Cardiac fibroblast (primary cell): Measurements from ENCODE around the gene RAB5IF.

Experiments used
- DNase-seq, 2 donors: peaks; one replicate each; pipeline versions ENCODE4 v3.0.0 to v3.0.0-alpha.2; 2010; ENCODE audit warnings: low read depth in 2 of 2
- H3K4me3 ChIP-seq, 2 donors: replicated peaks in 1 of 2; 1 replicate in 1 of 2; 2 replicates in 1 of 2; pipeline ENCODE4 v1.5.1; 2011; ENCODE audit warnings: low read depth in 2 of 2, low read length in 2 of 2, mild to moderate bottlenecking in 2 of 2, moderate library complexity in 1 of 2
- CTCF ChIP-seq: IDR thresholded peaks from one replicate; pipeline ENCODE4 v1.5.1; 2011; ENCODE audit warnings: low read depth, mild to moderate bottlenecking, low read length, inconsistent platforms

Gene RAB5IF

DNA sequence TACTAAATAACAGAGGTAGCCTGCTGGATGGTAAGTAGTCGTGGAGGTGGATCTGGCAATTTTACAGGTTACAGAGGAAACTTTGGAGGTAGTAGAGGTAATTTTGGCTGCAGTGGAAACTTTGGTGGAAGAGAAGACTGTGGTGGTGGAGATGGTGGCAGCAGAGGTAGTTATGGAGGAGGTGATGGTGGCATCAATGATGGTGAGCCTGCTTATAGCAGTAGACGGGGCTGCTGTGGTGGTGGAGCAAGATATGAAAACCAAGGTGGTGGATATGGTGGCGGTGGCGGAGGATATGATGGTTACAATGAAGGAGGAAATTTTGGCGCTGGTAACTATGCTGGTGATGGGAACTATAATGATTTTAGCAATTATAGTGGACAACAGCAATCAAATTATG lies 15.3 kb downstream of the RAB5IF start:
- DNase-seq = no peak
- TF ChIP-seq CTCF = no peak
- H3K4me3 ChIP-seq = no peak overlapping the region

DNA sequence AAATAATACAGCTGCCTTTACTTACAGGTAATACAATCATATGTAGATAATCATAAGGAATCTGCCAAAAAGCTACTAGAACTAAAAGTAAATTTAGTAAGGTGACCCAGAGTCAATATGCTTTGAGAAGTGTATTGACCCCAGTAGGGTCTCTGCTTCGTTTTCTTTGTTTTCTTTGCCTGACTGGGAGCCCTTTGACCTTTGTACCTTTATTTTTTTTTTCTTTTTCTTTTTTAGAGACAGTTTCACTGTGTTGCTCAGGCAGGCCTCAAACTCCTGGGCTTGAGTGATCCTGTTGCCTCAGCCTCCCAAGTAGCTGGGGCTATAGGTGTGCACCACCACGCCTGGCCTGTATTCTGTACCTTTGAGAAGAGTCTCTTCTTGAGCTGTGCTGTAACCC lies 17.9 kb downstream of the RAB5IF start:
- H3K4me3 ChIP-seq = no peak overlapping the region
- no peak for TF ChIP-seq CTCF
- DNase-seq = no peak

DNA sequence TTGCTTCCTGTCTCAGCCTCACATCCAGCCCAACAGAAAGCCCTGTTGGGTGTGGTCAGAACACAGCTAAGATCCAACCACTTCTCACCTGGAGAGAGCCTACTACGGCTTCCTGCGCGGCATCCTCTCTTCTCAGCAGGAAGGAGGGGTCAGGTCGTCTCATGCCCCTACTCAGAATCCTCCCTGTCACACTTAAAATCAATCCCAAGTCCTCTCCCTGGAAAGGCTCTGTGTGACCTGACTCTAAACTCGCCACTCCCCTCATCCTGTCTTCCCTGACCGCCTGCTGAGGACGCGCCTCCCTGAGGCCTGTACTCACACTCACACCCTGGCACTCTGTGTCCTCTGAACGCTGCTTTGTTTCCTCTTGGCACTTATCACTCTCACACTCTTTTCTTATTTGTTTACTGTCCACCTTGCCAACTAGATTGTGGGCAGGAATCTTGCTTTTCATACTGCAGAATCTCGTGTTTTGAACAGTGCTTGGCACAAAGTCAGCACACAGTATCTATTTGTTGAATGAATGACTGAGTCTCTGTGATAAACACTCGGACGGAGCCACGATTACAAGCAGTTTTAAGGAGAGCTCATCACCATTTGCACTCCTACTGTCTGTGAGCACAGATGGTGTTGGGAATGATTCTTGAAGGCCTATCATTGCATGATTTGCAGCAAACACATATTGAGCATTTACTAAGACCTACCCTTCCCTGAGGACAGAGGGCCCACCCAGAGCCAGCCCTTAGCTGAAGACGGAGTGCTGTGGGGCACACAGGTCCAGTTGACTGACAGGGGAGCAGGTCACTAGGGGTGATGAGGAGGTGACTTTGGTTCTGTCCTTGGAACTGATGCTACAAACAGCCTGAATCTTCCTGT lies 18.7 kb downstream of the RAB5IF start:
- no peak for TF ChIP-seq CTCF
- peak in 1 of 2 donors; percentile 30 for DNase-seq
- H3K4me3 ChIP-seq = no peak overlapping the region

GRCh38 chr20:36624944-36625324 lies 19.4 kb downstream of the RAB5IF start:
- TF ChIP-seq CTCF = no peak
- H3K4me3 ChIP-seq = no peak overlapping the region
- DNase-seq = no peak

- no peak overlapping the region for H3K4me3 ChIP-seq
- no peak for TF ChIP-seq CTCF
- DNase-seq = peak in 1 of 2 donors; percentile 7
Measured at GRCh38 chr20:36628076-36628475, 22.5 kb downstream of the RAB5IF start.

DNA sequence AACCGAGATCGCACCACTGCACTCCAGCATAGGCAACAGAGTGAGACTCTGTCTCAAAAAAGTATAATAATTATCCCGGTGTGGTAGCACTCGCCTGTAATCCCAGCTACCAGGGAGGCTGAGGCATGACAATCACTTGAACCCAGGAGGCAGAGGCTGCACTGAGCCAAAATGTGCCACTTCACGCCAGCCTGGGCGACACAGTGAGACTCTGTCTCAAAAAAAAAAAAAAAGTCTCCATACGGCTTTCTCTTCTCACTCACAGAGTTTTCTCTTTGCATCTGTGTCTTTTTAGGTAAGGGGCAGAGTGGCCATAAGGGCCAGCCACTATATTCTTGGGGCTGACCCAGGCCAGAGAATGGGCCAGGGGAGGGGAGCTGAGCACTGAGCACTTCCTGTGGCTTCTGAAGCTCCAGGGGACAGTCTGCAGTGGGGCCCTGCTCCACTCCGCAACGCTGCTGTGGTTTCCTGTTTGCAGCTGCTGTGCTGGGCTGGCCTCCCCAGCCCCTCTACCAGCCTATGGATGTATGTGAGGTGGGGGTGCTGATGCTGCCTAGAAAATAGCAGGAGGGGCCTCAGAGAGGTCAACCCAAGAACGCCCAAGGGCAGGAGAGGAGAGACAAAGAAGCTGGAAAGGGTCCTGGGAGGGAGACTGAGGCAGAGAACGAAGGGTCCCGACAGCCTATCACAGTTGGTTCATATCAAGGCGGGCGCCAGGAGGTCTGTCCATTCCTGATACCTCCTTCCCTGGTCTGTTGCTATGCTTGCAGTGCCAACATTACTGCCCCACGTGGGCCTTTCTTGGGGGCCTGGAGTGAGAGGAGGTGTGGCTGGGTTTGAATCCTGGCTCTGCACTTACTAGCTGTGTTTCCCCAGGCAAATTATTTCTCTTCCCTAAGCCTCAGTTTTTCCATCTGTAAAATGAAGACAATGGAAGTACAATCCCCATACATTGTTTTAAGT lies 24.4 kb downstream of the RAB5IF start:
- H3K4me3 ChIP-seq = no peak overlapping the region
- DNase-seq = no peak
- TF ChIP-seq CTCF = no peak
